Endothelial cell of umbilical vein (primary cell): ENCODE measurements around the gene MAP6. TPM values are rescaled to one million over a fixed set of nuclear protein-coding genes. Genes with fewer than 3 reads are reported as not detected.
A peak's percentile ranks its signal among the peaks of the same experiment; 100 is the strongest.

Experiments used
- BruUV-seq: library from RNA; stranded (reverse); fragments of 400-500 nt; replicated peaks from 2 replicates; lab custom pipeline; 2021; lab: Mats Ljungman, UMichigan
- CTCF ChIA-PET: fragments of 300-600, 350-600 bp; sonication (Branson Sonifier 250); formaldehyde crosslinking; loops from one replicate; lab custom pipeline; 2021; ENCODE audit warnings: antibody characterized with exemption, inconsistent platforms; lab: Charles Lee
- POLR2A ChIA-PET: fragments of 300-600, 350-600 bp; sonication (Branson Sonifier 250); formaldehyde crosslinking; loops from one replicate; lab custom pipeline; 2021; ENCODE audit warnings: antibody characterized with exemption, inconsistent platforms; lab: Charles Lee
- DNase-seq: peaks from one replicate; pipeline ENCODE4 v3.0.0-alpha.2; 2011; ENCODE audit warnings: low read depth, low spot score
- FAIRE-seq: peaks from 2 replicates; lab custom pipeline; 2011; peaks lifted over from hg19 to GRCh38; lab: Jason Lieb, UNC
- H2AFZ ChIP-seq: 2 replicates; pipeline ENCODE4 v1.6.0; 2012; ENCODE audit warnings: low read depth, low read length, control low read depth, inconsistent platforms
- H3K27ac ChIP-seq: 2 replicates; pipeline ENCODE4 v1.5.1; 2011; ENCODE audit warnings: low read depth, mild to moderate bottlenecking, control low read depth, low read length, moderate library complexity; ENCODE audit not compliant: insufficient read depth
- H3K27me3 ChIP-seq, 2 experiments: 2 replicates each; pipeline versions ENCODE4 v1.6.0 to v1.6.1; 2011; ENCODE audit warnings: low read length in 2 of 2, mixed read lengths in 1 of 2; ENCODE audit not compliant: control insufficient read depth in 2 of 2, insufficient read depth in 2 of 2
- H3K36me3 ChIP-seq, 2 experiments: 2 replicates in 1 of 2; 3 replicates in 1 of 2; pipeline ENCODE4 v1.5.1; 2011; ENCODE audit warnings: low read length in 2 of 2, mild to moderate bottlenecking in 1 of 2, moderate library complexity in 1 of 2; ENCODE audit not compliant: control insufficient read depth in 2 of 2, insufficient read depth in 2 of 2; ENCODE audit errors: extremely low read depth in 1 of 2
- H3K4me1 ChIP-seq: 3 replicates; pipeline ENCODE4 v1.5.1; 2011; ENCODE audit warnings: mild to moderate bottlenecking, low read length; ENCODE audit not compliant: control insufficient read depth, insufficient read depth; ENCODE audit errors: extremely low read depth
- H3K4me2 ChIP-seq: 2 replicates; pipeline ENCODE4 v1.6.1; 2011; ENCODE audit warnings: low read length, control low read depth, mixed read lengths; ENCODE audit not compliant: insufficient read depth
- H3K4me3 ChIP-seq, 3 experiments: fragments of 200-600 bp in 1 of 3; sonication (generic), shearing (Covaris generic) in 1 of 3; replicated peaks in 1 of 3; 2 replicates each; pipeline ENCODE4 v1.5.1; 2011 to 2016; ENCODE audit warnings: control low read depth in 3 of 3, low read length in 3 of 3, mild to moderate bottlenecking in 2 of 3, inconsistent platforms in 1 of 3, low read depth in 1 of 3, moderate library complexity in 1 of 3; ENCODE audit not compliant: insufficient read depth in 1 of 3
- H3K79me2 ChIP-seq: 2 replicates; pipeline ENCODE4 v1.6.0; 2012; ENCODE audit warnings: low read length, inconsistent platforms; ENCODE audit not compliant: control insufficient read depth, insufficient read depth
- H3K9ac ChIP-seq: replicated peaks from 2 replicates; pipeline ENCODE3; 2011; ENCODE audit warnings: low read length, control low read depth; ENCODE audit not compliant: insufficient read depth; ENCODE audit errors: extremely low read depth
- H3K9me1 ChIP-seq: replicated peaks from 3 replicates; pipeline ENCODE4 v1.6.0; 2011; ENCODE audit warnings: mild to moderate bottlenecking, low read length; ENCODE audit not compliant: control insufficient read depth, insufficient read depth; ENCODE audit errors: extremely low read depth
- H3K9me3 ChIP-seq: replicated peaks from 2 replicates; pipeline ENCODE4 v1.5.1; 2012; ENCODE audit warnings: low read length, inconsistent platforms; ENCODE audit not compliant: control insufficient read depth, insufficient read depth
- H4K20me1 ChIP-seq: replicated peaks from 2 replicates; pipeline ENCODE3; 2011; ENCODE audit warnings: mild to moderate bottlenecking, low read length; ENCODE audit not compliant: control insufficient read depth, insufficient read depth; ENCODE audit errors: extremely low read depth
- FOS ChIP-seq: IDR thresholded peaks from 2 replicates; pipeline ENCODE4 v1.6.1; 2011; ENCODE audit warnings: mild to moderate bottlenecking, low read length, moderate library complexity, borderline replicate concordance; ENCODE audit not compliant: insufficient read depth
- JUN ChIP-seq: IDR thresholded peaks from 2 replicates; pipeline ENCODE4 v1.6.1; 2011; ENCODE audit warnings: borderline replicate concordance, low read depth; ENCODE audit not compliant: insufficient read length, insufficient read depth
- MYC ChIP-seq: IDR thresholded peaks from one replicate; pipeline ENCODE4 v1.6.1; 2011; ENCODE audit warnings: mild to moderate bottlenecking, low read depth, low read length
- POLR2A ChIP-seq: IDR thresholded peaks from 2 replicates; pipeline ENCODE4 v1.6.1; 2012; ENCODE audit warnings: low read depth, mild to moderate bottlenecking, control low read depth, low read length
- POLR2AphosphoS5 ChIP-seq: IDR thresholded peaks from 2 replicates; pipeline ENCODE4 v1.6.1; 2012; ENCODE audit warnings: low read depth, mild to moderate bottlenecking, control low read depth, low read length, moderate library complexity; ENCODE audit not compliant: insufficient read depth
- dilution Hi-C: fragments of 300-500 bp; cut with MboI; formaldehyde crosslinking; loops from one replicate; pipeline ENCODE4 v1.15.0; 2019; ENCODE audit warnings: low sequenced_read_pairs; ENCODE audit not compliant: extremely low pct_ligation_motif_present
- intact Hi-C: fragments of 100-400 bp; cut with micrococcal nuclease; formaldehyde crosslinking; loops from one replicate; pipeline ENCODE4 v1.10.0; 2022
- polyA plus RNA-seq, 4 experiments: library from polyadenylated mRNA; depleted of rRNA in 3 of 4; stranded (reverse) in 3 of 4; unstranded in 1 of 4; fragments of >200 nt; gene quantifications; 2 replicates each; pipeline versions ENCODE4 v1.2.1 to v1.2.3, GENCODE V29; 2011 to 2012; ENCODE audit warnings: missing spikeins in 1 of 4
- total RNA-seq: library from RNA; stranded (reverse); gene quantifications from 2 replicates; pipeline ENCODE4 v1.2.3, GENCODE V29; 2021

Gene MAP6
- total and polyA plus RNA-seq, 2 donors (not counting 3 experiments of a cell fraction or from before 2014, with no cell fraction given): 0.12 TPM; not detected in 1

GRCh38 chr11:75563501-75563977, 105.3 kb downstream of the MAP6 start:
- peaks cover 3 to 20% of the 10 kb centered on the region in 2 experiments for H3K36me3 ChIP-seq
- DNase-seq: peak; percentile 24
- TF ChIP-seq MYC (no peak), POLR2A (peak; percentile 4)
- no peaks in the 10 kb centered on the region for H3K9me1 ChIP-seq
- peaks cover 61% of the 10 kb centered on the region for H3K79me2 ChIP-seq
- no peaks in the 10 kb centered on the region for H3K27me3 ChIP-seq
- peak overlapping the region; percentile 92 for H3K27ac ChIP-seq
- TSS peak; percentile 74 for BruUV-seq
- no peak overlapping the region for H2AFZ ChIP-seq
- no peaks in the 10 kb centered on the region for H3K9me3 ChIP-seq
- peak overlapping the region; percentile 76 for H3K9ac ChIP-seq
- POLR2A ChIA-PET: interaction anchor here (0.5 to 2.9 kb wide), 4 partner anchors 9 to 95 kb away, joined by 3 to 23 read pairs (median 9); no protein-coding TSS in a partner anchor
- CTCF ChIA-PET: interaction anchor here (0.8 to 8.6 kb wide), 9 partner anchors 10 to 155 kb away, joined by 3 to 107 read pairs (median 9); no protein-coding TSS in a partner anchor
- no peaks in the 10 kb centered on the region for H4K20me1 ChIP-seq
- peaks cover 45% of the 10 kb centered on the region for H3K4me1 ChIP-seq
- intact Hi-C loops (loop anchor here (1.0 kb wide), 1 partner anchor 16 kb away; no protein-coding TSS in a partner anchor), dilution Hi-C loops (no loop called here)
- H3K4me3 ChIP-seq: peak overlapping the region; percentile 50 to 84 (median 66)
- peak overlapping the region; percentile 90 for H3K4me2 ChIP-seq
- FAIRE-seq: no peak

- TF ChIP-seq POLR2A (peak; percentile 73), POLR2AphosphoS5 (peak; percentile 94), FOS (peak; percentile 21), JUN (no peak)
- Histone ChIP-seq H3K27ac (peak overlapping the region; percentile 92), H3K9me1 (no peaks in the 10 kb centered on the region), H3K9ac (peak overlapping the region; percentile 76), H4K20me1 (no peaks in the 10 kb centered on the region), H3K9me3 (no peaks in the 10 kb centered on the region), H3K27me3 (no peaks in the 10 kb centered on the region), H3K36me3 (peaks cover 3 to 15% of the 10 kb centered on the region in 2 experiments), H3K79me2 (peaks cover 56% of the 10 kb centered on the region), H3K4me2 (peak overlapping the region; percentile 90), H2AFZ (no peak overlapping the region), H3K4me3 (peak overlapping the region; percentile 50 to 84 (median 66)), H3K4me1 (peaks cover 51% of the 10 kb centered on the region)
- DNase-seq: peak; percentile 72
- TSS peak; percentile 52 for BruUV-seq
- CTCF ChIA-PET: interaction anchor here (0.7 to 8.6 kb wide), 9 partner anchors 9 to 143 kb away, joined by 3 to 107 read pairs (median 6); no protein-coding TSS in a partner anchor
- dilution Hi-C loops: no loop called here
- POLR2A ChIA-PET: interaction anchor here (1.3 to 2.3 kb wide), 2 partner anchors 9 to 15 kb away, joined by 4 to 14 read pairs; no protein-coding TSS in a partner anchor
- FAIRE-seq: peak; percentile 99
- intact Hi-C loops: loop anchor here (1.0 kb wide), 2 partner anchors 9 to 16 kb away; no protein-coding TSS in a partner anchor
These were observed 105.9 kb downstream of the MAP6 start for GRCh38 chr11:75562836-75563484.
